ENCODE results near the gene GADD45GIP1.

GADD45GIP1 gene

DNA sequence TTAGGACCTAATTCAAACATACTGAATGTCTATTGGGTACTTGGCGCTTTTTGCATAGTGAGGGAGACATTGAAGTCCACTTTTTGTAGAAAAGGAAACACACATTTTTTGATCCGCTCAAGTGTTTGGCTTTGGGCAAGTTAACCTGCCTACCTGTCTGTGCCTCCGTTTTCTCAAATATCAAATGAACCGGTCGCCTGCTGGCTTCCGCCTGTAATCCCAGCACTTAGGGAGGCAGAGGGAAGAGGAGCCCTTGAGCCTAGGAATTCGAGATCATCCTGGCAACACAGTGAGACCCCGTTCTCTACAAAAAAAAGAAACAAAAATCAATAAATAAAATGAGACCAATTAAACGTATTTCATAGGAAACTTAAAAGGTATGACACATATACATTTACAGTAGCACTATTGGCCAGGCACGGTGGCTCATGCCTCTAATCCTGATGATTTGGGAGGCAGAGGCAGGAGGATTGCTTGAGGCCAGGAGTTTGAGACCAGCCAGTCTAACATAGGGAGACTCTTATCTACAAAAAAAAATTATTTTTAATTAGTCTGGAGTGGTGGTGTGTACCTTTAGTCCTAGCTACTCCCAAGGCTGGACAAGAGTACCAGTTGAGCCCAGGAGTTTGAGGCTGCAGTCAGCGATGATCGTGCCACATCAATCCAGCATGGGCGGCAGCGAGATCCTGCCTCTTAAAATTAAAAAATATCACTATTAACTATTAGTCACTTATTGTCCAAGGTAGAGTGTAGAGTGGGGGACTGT lies 10.1 kb downstream of the GADD45GIP1 start:
- peaks cover 82% of the 10 kb centered on the region for H3K36me3 Mint-ChIP-seq (ENCODE audit: low read depth)
- no peak for DNase-seq (ENCODE audit: low spot score)
- H3K27me3 Mint-ChIP-seq (ENCODE audit: low read depth): no peaks in the 10 kb centered on the region
- H3K27ac Mint-ChIP-seq: peak overlapping the region; percentile 86
- peaks cover 30% of the 10 kb centered on the region for H3K4me1 Mint-ChIP-seq (ENCODE audit: low read depth)
- H3K4me3 Mint-ChIP-seq: peak overlapping the region; percentile 88
- H3K9me3 Mint-ChIP-seq: no peaks in the 10 kb centered on the region

DNA sequence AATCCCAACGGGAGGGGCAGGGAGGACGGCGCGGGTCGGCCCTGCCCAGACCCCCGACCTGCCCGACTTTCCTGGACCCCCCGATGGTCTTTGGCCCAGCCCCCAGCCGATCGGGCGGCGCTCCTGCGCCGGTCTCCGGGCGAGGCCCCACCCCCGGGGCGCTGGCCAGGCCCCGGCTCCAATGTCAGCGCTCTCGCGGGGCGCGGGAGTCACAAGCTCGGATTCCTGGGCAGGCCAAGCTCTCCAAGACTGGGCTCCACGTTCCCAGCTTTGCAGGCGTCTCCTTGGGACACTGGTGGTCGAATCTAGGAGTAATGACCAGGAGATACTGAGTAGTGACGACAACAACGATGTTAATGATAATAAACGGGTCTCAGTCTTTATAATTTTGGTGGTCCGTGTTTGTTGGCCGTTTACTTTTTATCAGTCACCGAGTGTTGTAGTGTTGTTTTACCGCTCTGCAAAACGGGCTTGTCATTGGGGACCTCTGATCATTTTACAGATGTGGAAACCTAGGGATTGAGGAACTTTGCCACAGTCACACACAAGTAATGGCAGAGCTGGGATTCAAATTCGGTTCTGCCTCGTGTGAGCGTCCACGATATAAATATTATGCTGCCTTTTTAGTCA lies 10.8 kb downstream of the GADD45GIP1 start:
- DNase-seq (ENCODE audit: low spot score): peak; percentile 49

DNA sequence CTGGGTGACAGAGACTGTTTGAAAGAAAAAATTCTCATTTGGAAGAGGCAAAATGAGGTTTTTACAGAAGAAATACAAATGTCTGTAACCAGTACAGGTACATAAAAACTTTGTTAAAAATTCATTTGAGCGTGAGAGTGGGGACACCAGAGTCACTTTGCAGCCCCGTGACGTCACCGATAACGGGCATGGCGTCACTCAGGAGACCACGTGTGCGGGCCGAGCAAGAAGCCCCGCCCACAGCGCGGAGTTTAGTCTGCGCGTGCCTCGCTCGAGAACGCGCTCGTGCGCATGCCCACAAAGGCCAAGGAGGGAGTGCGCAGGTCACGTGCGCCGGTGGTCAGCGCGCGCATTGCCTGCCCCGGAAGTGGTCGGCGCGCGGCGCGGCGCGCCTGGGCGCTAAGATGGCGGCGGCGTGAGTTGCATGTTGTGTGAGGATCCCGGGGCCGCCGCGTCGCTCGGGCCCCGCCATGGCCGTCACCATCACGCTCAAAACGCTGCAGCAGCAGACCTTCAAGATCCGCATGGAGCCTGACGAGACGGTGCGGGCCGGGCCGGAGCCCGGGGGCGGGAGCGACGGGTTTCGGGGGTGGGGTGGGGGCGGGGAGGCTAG lies 11.4 kb downstream of the GADD45GIP1 start, which contains the start of gene RAD23A:
RAD23A (plus strand) TSS at position 384 of the 613 bp plus-strand sequence; CDS start at position 471, 87 bp downstream.
- Mint-ChIP-seq H3K36me3 (ENCODE audit: low read depth) (peaks cover 82% of the 10 kb centered on the region), H3K27me3 (ENCODE audit: low read depth) (no peaks in the 10 kb centered on the region), H3K4me1 (ENCODE audit: low read depth) (peaks cover 32% of the 10 kb centered on the region), H3K4me3 (peak within 1 kb of the TSS; percentile 89), H3K27ac (peak within 1 kb of the TSS; percentile 96), H3K9me3 (no peaks in the 10 kb centered on the region)
- peak; percentile 99 for DNase-seq (ENCODE audit: low spot score)

More for the DNA sequence above, 10.8 kb downstream of the GADD45GIP1 start:
- Mint-ChIP-seq H3K27ac (peak overlapping the region; percentile 86), H3K4me3 (peak overlapping the region; percentile 88), H3K4me1 (ENCODE audit: low read depth) (peaks cover 28% of the 10 kb centered on the region), H3K27me3 (ENCODE audit: low read depth) (no peaks in the 10 kb centered on the region), H3K36me3 (ENCODE audit: low read depth) (peaks cover 82% of the 10 kb centered on the region), H3K9me3 (no peaks in the 10 kb centered on the region)

DNA sequence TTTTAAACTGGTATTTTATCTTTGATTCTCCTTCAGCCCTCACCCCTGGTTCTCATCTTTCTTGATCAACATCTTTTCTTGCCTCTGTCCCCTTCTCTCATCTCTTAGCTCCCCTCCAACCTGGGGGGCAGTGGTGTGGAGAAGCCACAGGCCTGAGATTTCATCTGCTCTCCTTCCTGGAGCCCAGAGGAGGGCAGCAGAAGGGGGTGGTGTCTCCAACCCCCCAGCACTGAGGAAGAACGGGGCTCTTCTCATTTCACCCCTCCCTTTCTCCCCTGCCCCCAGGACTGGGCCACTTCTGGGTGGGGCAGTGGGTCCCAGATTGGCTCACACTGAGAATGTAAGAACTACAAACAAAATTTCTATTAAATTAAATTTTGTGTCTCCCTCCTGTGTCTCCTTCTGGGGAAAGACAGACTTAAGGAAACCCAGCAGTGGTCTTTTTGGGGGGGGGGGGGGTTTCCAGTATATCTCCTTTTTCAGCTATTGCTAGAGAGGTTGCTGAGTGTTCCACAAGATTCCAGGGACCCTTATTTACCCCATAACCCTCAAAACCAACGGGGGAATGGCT lies 12.8 kb downstream of the GADD45GIP1 start:
- Mint-ChIP-seq H3K27ac (peak overlapping the region; percentile 88), H3K9me3 (no peaks in the 10 kb centered on the region), H3K4me1 (ENCODE audit: low read depth) (peaks cover 43% of the 10 kb centered on the region), H3K4me3 (peak overlapping the region; percentile 27), H3K27me3 (ENCODE audit: low read depth) (no peaks in the 10 kb centered on the region), H3K36me3 (ENCODE audit: low read depth) (peaks cover 83% of the 10 kb centered on the region)
- no peak for DNase-seq (ENCODE audit: low spot score)

DNA sequence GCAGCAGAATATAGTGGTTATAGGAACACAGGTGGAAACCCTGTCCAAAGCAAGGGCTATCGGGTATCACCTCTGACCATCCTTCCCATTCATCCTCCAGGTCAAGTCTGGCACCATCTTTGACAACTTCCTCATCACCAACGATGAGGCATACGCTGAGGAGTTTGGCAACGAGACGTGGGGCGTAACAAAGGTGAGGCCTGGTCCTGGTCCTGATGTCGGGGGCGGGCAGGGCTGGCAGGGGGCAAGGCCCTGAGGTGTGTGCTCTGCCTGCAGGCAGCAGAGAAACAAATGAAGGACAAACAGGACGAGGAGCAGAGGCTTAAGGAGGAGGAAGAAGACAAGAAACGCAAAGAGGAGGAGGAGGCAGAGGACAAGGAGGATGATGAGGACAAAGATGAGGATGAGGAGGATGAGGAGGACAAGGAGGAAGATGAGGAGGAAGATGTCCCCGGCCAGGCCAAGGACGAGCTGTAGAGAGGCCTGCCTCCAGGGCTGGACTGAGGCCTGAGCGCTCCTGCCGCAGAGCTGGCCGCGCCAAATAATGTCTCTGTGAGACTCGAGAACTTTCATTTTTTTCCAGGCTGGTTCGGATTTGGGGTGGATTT lies 13.5 kb downstream of the GADD45GIP1 start:
- DNase-seq (ENCODE audit: low spot score): no peak
- Mint-ChIP-seq H3K4me1 (ENCODE audit: low read depth) (peaks cover 43% of the 10 kb centered on the region), H3K9me3 (no peaks in the 10 kb centered on the region), H3K4me3 (peak overlapping the region; percentile 50), H3K36me3 (ENCODE audit: low read depth) (peaks cover 86% of the 10 kb centered on the region), H3K27ac (peak overlapping the region; percentile 85), H3K27me3 (ENCODE audit: low read depth) (no peaks in the 10 kb centered on the region)

DNA sequence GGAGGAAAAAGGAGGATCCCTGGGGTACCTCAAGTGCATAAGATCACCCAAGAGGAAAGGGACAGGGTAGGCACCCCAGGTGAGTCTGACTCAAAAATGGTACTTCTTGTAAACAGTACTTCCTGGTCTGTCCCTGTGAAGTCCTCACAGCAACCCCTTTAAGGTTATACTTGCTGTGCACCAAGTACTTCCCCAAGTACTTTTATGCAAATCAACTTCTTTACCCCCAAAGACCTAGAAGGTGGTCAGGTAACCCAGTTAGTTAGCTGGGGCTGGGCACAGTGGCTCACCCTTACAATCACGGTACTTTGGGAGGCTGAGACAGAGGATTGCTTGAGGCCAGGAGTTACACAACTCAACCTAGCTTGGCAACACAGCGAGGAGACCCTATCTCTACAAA lies 16.1 kb downstream of the GADD45GIP1 start:
- Mint-ChIP-seq H3K4me1 (ENCODE audit: low read depth) (peaks cover 48% of the 10 kb centered on the region), H3K27me3 (ENCODE audit: low read depth) (no peaks in the 10 kb centered on the region), H3K9me3 (no peaks in the 10 kb centered on the region), H3K27ac (peak overlapping the region; percentile 94), H3K36me3 (ENCODE audit: low read depth) (peaks cover 71% of the 10 kb centered on the region), H3K4me3 (peak overlapping the region; percentile 100)
- DNase-seq (ENCODE audit: low spot score): no peak

DNA sequence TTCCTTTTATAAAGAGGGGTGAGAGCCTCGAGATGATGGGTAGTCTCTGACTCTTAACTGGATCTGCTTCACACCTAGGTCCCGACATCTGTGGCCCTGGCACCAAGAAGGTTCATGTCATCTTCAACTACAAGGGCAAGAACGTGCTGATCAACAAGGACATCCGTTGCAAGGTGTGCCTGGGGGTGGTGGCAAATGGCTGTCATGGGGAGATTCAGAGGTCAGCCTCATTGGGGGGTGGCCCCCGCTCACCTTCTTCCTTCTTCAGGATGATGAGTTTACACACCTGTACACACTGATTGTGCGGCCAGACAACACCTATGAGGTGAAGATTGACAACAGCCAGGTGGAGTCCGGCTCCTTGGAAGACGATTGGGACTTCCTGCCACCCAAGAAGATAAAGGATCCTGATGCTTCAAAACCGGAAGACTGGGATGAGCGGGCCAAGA lies 17.0 kb downstream of the GADD45GIP1 start:
- Mint-ChIP-seq H3K4me1 (ENCODE audit: low read depth) (peaks cover 44% of the 10 kb centered on the region), H3K27ac (peak overlapping the region; percentile 94), H3K9me3 (no peaks in the 10 kb centered on the region), H3K36me3 (ENCODE audit: low read depth) (peaks cover 63% of the 10 kb centered on the region), H3K27me3 (ENCODE audit: low read depth) (no peaks in the 10 kb centered on the region), H3K4me3 (peak overlapping the region; percentile 100)
- no peak for DNase-seq (ENCODE audit: low spot score)

DNA sequence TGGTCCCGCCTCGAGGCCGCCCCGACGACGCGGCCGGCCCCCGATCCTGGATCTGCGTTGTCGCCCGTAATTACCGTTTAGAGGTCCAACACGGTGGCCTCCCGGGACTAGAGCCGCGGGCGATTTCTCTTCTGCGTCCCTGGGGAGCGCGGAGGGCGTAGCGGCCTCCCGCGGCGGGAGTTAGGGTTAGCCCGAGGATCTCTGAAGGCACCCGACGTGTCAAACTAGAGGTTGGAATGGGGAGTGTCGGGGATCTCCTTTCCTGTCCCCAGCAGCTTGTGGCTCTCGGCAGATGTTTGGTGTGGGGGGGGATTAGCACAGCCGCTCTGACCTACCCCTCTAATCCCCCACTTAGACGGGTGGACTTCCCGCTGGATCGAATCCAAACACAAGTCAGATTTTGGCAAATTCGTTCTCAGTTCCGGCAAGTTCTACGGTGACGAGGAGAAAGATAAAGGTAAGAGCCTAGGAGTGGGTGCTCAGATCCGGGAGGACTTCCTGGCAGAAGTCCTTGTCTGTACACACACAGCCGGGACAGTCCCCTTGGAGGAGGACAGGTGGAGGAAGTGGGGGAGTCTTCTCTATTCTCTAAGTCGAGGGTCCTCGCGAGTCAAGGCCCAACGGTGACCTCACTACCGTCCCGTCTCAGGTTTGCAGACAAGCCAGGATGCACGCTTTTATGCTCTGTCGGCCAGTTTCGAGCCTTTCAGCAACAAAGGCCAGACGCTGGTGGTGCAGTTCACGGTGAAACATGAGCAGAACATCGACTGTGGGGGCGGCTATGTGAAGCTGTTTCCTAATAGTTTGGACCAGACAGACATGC lies 18.0 kb downstream of the GADD45GIP1 start:
- H3K36me3 Mint-ChIP-seq (ENCODE audit: low read depth): peaks cover 54% of the 10 kb centered on the region
- peak overlapping the region; percentile 100 for H3K4me3 Mint-ChIP-seq
- DNase-seq (ENCODE audit: low spot score): peak; percentile 27
- no peaks in the 10 kb centered on the region for H3K9me3 Mint-ChIP-seq
- H3K27ac Mint-ChIP-seq: peak overlapping the region; percentile 94
- no peaks in the 10 kb centered on the region for H3K27me3 Mint-ChIP-seq (ENCODE audit: low read depth)
- peaks cover 37% of the 10 kb centered on the region for H3K4me1 Mint-ChIP-seq (ENCODE audit: low read depth)

DNA sequence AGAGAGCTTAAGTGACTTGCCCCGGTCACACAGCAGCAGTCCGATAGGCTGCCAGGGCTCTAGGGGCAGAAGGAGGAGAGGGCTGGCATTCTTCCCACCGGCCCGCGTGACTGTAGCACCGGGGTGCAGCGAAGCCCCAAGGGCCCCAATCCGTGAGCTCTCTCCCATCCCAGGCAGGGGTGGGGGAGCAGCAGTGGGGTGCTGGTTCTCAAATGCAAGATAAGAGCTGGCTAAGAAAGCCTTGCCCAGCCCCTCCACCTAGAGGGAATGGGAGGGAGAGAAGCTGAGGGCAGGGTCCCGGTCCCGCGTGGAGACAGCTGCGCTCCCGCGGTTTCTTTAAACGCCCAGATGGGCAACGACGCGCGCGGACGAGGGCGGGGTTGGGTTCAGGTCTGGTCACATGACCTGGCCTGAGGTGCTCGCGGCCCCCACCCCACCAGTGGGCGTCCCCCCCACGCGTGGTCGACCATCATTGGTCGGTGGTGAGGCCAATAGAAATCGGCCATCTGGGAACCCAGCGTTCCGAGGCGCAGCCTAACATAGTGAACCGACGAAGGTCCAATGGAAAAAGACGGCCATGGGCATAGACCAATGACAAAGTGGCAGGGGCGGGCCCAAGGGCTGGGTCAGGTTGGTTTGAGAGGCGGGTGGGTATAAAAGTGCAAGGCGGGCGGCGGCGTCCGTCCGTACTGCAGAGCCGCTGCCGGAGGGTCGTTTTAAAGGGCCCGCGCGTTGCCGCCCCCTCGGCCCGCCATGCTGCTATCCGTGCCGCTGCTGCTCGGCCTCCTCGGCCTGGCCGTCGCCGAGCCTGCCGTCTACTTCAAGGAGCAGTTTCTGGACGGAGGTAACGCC lies 18.9 kb downstream of the GADD45GIP1 start, which contains the start of gene CALR:
CALR (plus strand) TSS at position 683 of the 852 bp plus-strand sequence; CDS start at position 754, 71 bp downstream.
- peak; percentile 99 for DNase-seq (ENCODE audit: low spot score)
- peaks cover 35% of the 10 kb centered on the region for H3K4me1 Mint-ChIP-seq (ENCODE audit: low read depth)
- no peaks in the 10 kb centered on the region for H3K27me3 Mint-ChIP-seq (ENCODE audit: low read depth)
- H3K27ac Mint-ChIP-seq: peak within 1 kb of the TSS; percentile 94
- H3K36me3 Mint-ChIP-seq (ENCODE audit: low read depth): peaks cover 48% of the 10 kb centered on the region
- H3K4me3 Mint-ChIP-seq: peak within 1 kb of the TSS; percentile 100
- no peaks in the 10 kb centered on the region for H3K9me3 Mint-ChIP-seq

DNA sequence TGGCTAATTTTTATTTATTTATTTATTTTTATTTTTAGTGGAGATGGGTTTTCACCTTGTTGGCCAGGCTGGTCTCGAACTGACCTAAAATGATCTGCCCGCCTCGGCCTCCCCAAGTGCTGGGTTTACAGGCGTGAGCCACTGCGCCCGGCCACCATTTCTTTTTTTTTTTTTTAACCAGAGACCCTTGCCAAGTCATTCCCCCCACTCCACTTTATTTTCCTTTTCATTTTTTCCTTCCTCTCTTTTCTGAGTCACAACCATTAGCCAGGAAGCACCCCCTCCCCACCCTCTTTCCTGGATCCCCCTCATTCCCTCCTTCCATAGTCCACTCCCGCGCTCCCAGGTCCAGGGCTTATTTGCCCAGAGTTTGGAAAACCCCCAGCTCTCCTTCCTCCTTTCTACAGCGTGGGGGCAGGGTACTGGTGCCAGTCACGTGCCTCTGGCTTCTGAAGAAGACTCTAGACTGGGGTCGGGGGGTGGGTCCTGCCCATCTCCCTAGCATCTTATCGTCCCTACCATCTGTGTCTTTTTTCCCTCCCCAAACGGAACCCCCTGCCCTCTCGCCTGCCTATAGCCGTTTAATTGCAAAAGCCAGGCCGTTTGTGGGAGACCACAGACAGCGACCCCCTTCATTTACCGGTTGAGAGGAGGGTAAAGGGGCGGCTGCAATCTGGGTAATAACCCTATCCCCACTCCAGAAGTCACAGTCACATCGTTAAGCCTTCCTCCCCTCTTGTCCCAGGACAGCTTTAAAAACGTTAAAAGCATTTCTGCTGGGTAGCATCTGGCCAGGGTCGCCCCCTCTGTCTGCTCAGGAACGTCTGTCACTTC lies 19.7 kb downstream of the GADD45GIP1 start:
- Mint-ChIP-seq H3K27me3 (ENCODE audit: low read depth) (no peaks in the 10 kb centered on the region), H3K36me3 (ENCODE audit: low read depth) (peaks cover 49% of the 10 kb centered on the region), H3K27ac (peak overlapping the region; percentile 94), H3K9me3 (no peaks in the 10 kb centered on the region), H3K4me1 (ENCODE audit: low read depth) (peaks cover 41% of the 10 kb centered on the region), H3K4me3 (peak overlapping the region; percentile 100)
- no peak for DNase-seq (ENCODE audit: low spot score)

DNA sequence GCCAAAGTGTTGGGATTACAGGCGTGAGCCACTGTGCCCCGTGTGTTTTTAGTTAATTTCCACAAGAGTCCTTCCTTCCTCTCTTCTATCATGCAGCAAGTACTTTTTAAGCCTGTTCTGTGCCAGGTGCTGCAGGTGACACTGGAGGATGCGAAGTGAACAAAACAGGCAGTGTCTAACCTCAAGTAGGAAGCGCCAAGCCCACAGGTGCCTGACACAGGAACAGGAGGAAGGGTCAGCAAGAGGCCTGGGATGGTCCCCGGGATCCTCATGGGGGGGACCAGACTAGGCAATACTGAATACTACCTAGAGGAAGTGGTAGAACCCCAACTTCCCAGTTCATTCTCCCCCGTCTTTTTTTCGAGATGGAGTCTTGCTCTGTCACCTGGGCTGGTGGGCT lies 20.4 kb downstream of the GADD45GIP1 start:
- no peaks in the 10 kb centered on the region for H3K9me3 Mint-ChIP-seq
- no peak for DNase-seq (ENCODE audit: low spot score)
- peak overlapping the region; percentile 6 for H3K4me3 Mint-ChIP-seq
- peaks cover 45% of the 10 kb centered on the region for H3K36me3 Mint-ChIP-seq (ENCODE audit: low read depth)
- no peaks in the 10 kb centered on the region for H3K27me3 Mint-ChIP-seq (ENCODE audit: low read depth)
- peak overlapping the region; percentile 19 for H3K27ac Mint-ChIP-seq
- peaks cover 43% of the 10 kb centered on the region for H3K4me1 Mint-ChIP-seq (ENCODE audit: low read depth)
